ENCODE data around the gene CHST11. TPM values are rescaled to one million over a fixed set of nuclear protein-coding genes. Genes with fewer than 3 reads are reported as not detected.

CHST11 gene
- polyA plus RNA-seq, 1 donor (not counting 4 experiments of a cell fraction or from before 2014, with no cell fraction given) = 11.9 TPM

- no peaks in the 10 kb centered on the region for H4K20me1 ChIP-seq (ENCODE audit: control insufficient read depth, extremely low read depth, insufficient read depth, low read length)
- no peak overlapping the region for H3K9ac ChIP-seq (ENCODE audit: control insufficient read depth, extremely low read depth, insufficient read depth, low read length)
- dilution Hi-C loops (cut with MboI; ENCODE audit: extremely low pct_ligation_motif_present, low sequenced_read_pairs) = no loop called here
- H3K4me1 ChIP-seq (ENCODE audit: control insufficient read depth, extremely low read depth, insufficient read depth, low read length) = no peaks in the 10 kb centered on the region
- H3K9me3 ChIP-seq (ENCODE audit: control insufficient read depth, low read depth, low read length) = no peaks in the 10 kb centered on the region
- no peaks in the 10 kb centered on the region for H3K9me1 ChIP-seq (ENCODE audit: control insufficient read depth, extremely low read depth, insufficient read depth, low read length)
- H3K36me3 ChIP-seq (ENCODE audit: control insufficient read depth in 2 of 2, extremely low read depth in 1 of 2, insufficient read depth in 2 of 2, low read length in 2 of 2) = no peaks in the 10 kb centered on the region
- H3K27me3 ChIP-seq (ENCODE audit: control insufficient read depth, extremely low read depth, insufficient read depth, low read length) = no peaks in the 10 kb centered on the region
- no peak overlapping the region for H3K4me2 ChIP-seq (ENCODE audit: control insufficient read depth, extremely low read depth, insufficient read depth, low read depth, low read length)
- H3K4me3 ChIP-seq (ENCODE audit: control insufficient read depth in 2 of 3, extremely low read depth in 1 of 3, insufficient read depth in 2 of 3, low read depth in 1 of 3, low read length in 3 of 3) = no peak overlapping the region
- DNase-seq (ENCODE audit: low read depth, low spot score) = no peak
- no peak for TF ChIP-seq EZH2 (IDR thresholded peaks at IDR 0.05; ENCODE audit: low read length)
- TF ChIP-seq, protein P1, sequence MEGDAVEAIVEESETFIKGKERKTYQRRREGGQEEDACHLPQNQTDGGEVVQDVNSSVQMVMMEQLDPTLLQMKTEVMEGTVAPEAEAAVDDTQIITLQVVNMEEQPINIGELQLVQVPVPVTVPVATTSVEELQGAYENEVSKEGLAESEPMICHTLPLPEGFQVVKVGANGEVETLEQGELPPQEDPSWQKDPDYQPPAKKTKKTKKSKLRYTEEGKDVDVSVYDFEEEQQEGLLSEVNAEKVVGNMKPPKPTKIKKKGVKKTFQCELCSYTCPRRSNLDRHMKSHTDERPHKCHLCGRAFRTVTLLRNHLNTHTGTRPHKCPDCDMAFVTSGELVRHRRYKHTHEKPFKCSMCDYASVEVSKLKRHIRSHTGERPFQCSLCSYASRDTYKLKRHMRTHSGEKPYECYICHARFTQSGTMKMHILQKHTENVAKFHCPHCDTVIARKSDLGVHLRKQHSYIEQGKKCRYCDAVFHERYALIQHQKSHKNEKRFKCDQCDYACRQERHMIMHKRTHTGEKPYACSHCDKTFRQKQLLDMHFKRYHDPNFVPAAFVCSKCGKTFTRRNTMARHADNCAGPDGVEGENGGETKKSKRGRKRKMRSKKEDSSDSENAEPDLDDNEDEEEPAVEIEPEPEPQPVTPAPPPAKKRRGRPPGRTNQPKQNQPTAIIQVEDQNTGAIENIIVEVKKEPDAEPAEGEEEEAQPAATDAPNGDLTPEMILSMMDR (optimal IDR thresholded peaks at IDR 0.05 in 1 of 3, IDR thresholded peaks at IDR 0.05 in 1 of 3, conservative IDR thresholded peaks at IDR 0.05 in 1 of 3; ENCODE audit: extremely low read depth in 1 of 3, insufficient read depth in 2 of 3, low read length in 3 of 3) = no peak
- H3K27ac ChIP-seq (ENCODE audit: control insufficient read depth, insufficient read depth, low read length) = no peak overlapping the region
- FAIRE-seq = no peak
- H2AFZ ChIP-seq (ENCODE audit: control insufficient read depth, low read length) = no peak overlapping the region
- peaks cover 63% of the 10 kb centered on the region for H3K79me2 ChIP-seq (ENCODE audit: control insufficient read depth, insufficient read depth, low read length)
Observed at GRCh38 chr12:104467346-104467837, 10.6 kb downstream of the CHST11 start.

GRCh38 chr12:104468371-104468770 lies 11.6 kb downstream of the CHST11 start:
- Histone ChIP-seq H3K27ac (ENCODE audit: control insufficient read depth, insufficient read depth, low read length) (no peak overlapping the region), H3K36me3 (ENCODE audit: control insufficient read depth in 2 of 2, extremely low read depth in 1 of 2, insufficient read depth in 2 of 2, low read length in 2 of 2) (no peaks in the 10 kb centered on the region), H3K4me3 (ENCODE audit: control insufficient read depth in 2 of 3, extremely low read depth in 1 of 3, insufficient read depth in 2 of 3, low read depth in 1 of 3, low read length in 3 of 3) (no peak overlapping the region), H3K9me3 (ENCODE audit: control insufficient read depth, low read depth, low read length) (no peaks in the 10 kb centered on the region), H3K9ac (ENCODE audit: control insufficient read depth, extremely low read depth, insufficient read depth, low read length) (no peak overlapping the region), H3K4me1 (ENCODE audit: control insufficient read depth, extremely low read depth, insufficient read depth, low read length) (no peaks in the 10 kb centered on the region), H3K4me2 (ENCODE audit: control insufficient read depth, extremely low read depth, insufficient read depth, low read depth, low read length) (no peak overlapping the region), H3K27me3 (ENCODE audit: control insufficient read depth, extremely low read depth, insufficient read depth, low read length) (no peaks in the 10 kb centered on the region), H2AFZ (ENCODE audit: control insufficient read depth, low read length) (no peak overlapping the region), H3K79me2 (ENCODE audit: control insufficient read depth, insufficient read depth, low read length) (peaks cover 63% of the 10 kb centered on the region), H4K20me1 (ENCODE audit: control insufficient read depth, extremely low read depth, insufficient read depth, low read length) (peaks cover 3% of the 10 kb centered on the region), H3K9me1 (ENCODE audit: control insufficient read depth, extremely low read depth, insufficient read depth, low read length) (no peaks in the 10 kb centered on the region)
- TF ChIP-seq EZH2 (IDR thresholded peaks at IDR 0.05; ENCODE audit: low read length) = no peak
- TF ChIP-seq, protein P1 (optimal IDR thresholded peaks at IDR 0.05 in 1 of 3, IDR thresholded peaks at IDR 0.05 in 1 of 3, conservative IDR thresholded peaks at IDR 0.05 in 1 of 3; ENCODE audit: extremely low read depth in 1 of 3, insufficient read depth in 2 of 3, low read length in 3 of 3) = no peak
- no peak for DNase-seq (ENCODE audit: low read depth, low spot score)
- FAIRE-seq = no peak
- dilution Hi-C loops (cut with MboI; ENCODE audit: extremely low pct_ligation_motif_present, low sequenced_read_pairs) = no loop called here
